Neuronal stem cell (in vitro differentiated cells): ENCODE measurements around the gene SLC6A9.
A peak's percentile ranks its signal among the peaks of the same experiment; 100 is the strongest.

Experiments used
- DNase-seq: peaks from one replicate; pipeline ENCODE4 v3.0.0-alpha.2; 2013; ENCODE audit warnings: low spot score
- H2AFZ ChIP-seq: one replicate; pipeline ENCODE4 v1.6.1; 2013; ENCODE audit warnings: mild to moderate bottlenecking, low read length, inconsistent platforms
- H2AK5ac ChIP-seq: 2 replicates; pipeline ENCODE4 v1.6.1; 2013; ENCODE audit warnings: low read depth, mild to moderate bottlenecking, inconsistent platforms, low read length, moderate library complexity, mixed read lengths
- H2BK120ac ChIP-seq: 2 replicates; pipeline ENCODE4 v1.6.1; 2013; ENCODE audit warnings: low read depth, mild to moderate bottlenecking, inconsistent platforms, low read length, moderate library complexity, mixed read lengths
- H2BK12ac ChIP-seq: one replicate; pipeline ENCODE4 v1.6.1; 2013; ENCODE audit warnings: low read length, inconsistent platforms
- H2BK15ac ChIP-seq: 2 replicates; pipeline ENCODE4 v1.6.1; 2013; ENCODE audit warnings: mild to moderate bottlenecking, low read length, inconsistent platforms, mixed read lengths
- H2BK5ac ChIP-seq: one replicate; pipeline ENCODE4 v1.6.1; 2013; ENCODE audit warnings: inconsistent platforms, mild to moderate bottlenecking, low read length, moderate library complexity
- H3K14ac ChIP-seq: one replicate; pipeline ENCODE4 v1.6.1; 2013; ENCODE audit warnings: low read length, inconsistent platforms
- H3K18ac ChIP-seq: 2 replicates; pipeline ENCODE4 v1.6.1; 2013; ENCODE audit warnings: low read length, inconsistent platforms
- H3K23ac ChIP-seq: 2 replicates; pipeline ENCODE4 v1.6.1; 2013; ENCODE audit warnings: low read depth, mild to moderate bottlenecking, mixed read lengths, low read length, inconsistent platforms; ENCODE audit not compliant: poor library complexity
- H3K27ac ChIP-seq: replicated peaks from 3 replicates; pipeline ENCODE4 v1.5.1; 2013; ENCODE audit warnings: low read length, inconsistent platforms
- H3K27me3 ChIP-seq, 3 experiments: 2 replicates each; pipeline ENCODE4 v1.6.1; 2013; ENCODE audit warnings: low read length in 3 of 3, mild to moderate bottlenecking in 2 of 3, inconsistent platforms in 1 of 3, low read depth in 1 of 3, mixed read lengths in 1 of 3, moderate library complexity in 1 of 3; ENCODE audit not compliant: control insufficient read depth in 3 of 3, insufficient read depth in 3 of 3
- H3K36me3 ChIP-seq, 2 donors: replicated peaks in 1 of 2; 2 replicates each; pipeline ENCODE4 v1.6.1; 2013; ENCODE audit warnings: low read length in 2 of 2; ENCODE audit not compliant: control insufficient read depth in 2 of 2, insufficient read depth in 2 of 2
- H3K4ac ChIP-seq: 2 replicates; pipeline ENCODE4 v1.6.1; 2013; ENCODE audit warnings: inconsistent platforms, mild to moderate bottlenecking, low read length, moderate library complexity
- H3K4me1 ChIP-seq, 2 donors: 1 replicate in 1 of 2; 2 replicates in 1 of 2; pipeline ENCODE4 v1.6.1; 2013; ENCODE audit warnings: low read length in 2 of 2, low read depth in 1 of 2; ENCODE audit not compliant: control insufficient read depth in 2 of 2, insufficient read depth in 1 of 2
- H3K4me2 ChIP-seq: one replicate; pipeline ENCODE4 v1.6.1; 2013; ENCODE audit warnings: mild to moderate bottlenecking, low read length, inconsistent platforms; ENCODE audit not compliant: insufficient read depth, poor library complexity, severe bottlenecking
- H3K4me3 ChIP-seq, 2 donors: 2 replicates each; pipeline ENCODE4 v1.5.1; 2013; ENCODE audit warnings: low read length in 2 of 2, mild to moderate bottlenecking in 2 of 2, inconsistent platforms in 1 of 2, moderate library complexity in 1 of 2
- H3K79me1 ChIP-seq: one replicate; pipeline ENCODE4 v1.6.1; 2013; ENCODE audit warnings: low read depth, mild to moderate bottlenecking, inconsistent platforms, low read length, moderate library complexity
- H3K9ac ChIP-seq: one replicate; pipeline ENCODE4 v1.6.1; 2013; ENCODE audit warnings: mild to moderate bottlenecking, low read depth, low read length, inconsistent platforms; ENCODE audit not compliant: poor library complexity
- H3K9me3 ChIP-seq, 2 donors: replicated peaks in 1 of 2; 2 replicates each; pipeline versions ENCODE3 to v1.6.1; 2013; ENCODE audit warnings: low read length in 2 of 2, mild to moderate bottlenecking in 2 of 2, inconsistent platforms in 1 of 2, low read depth in 1 of 2, mixed read lengths in 1 of 2, moderate library complexity in 1 of 2; ENCODE audit not compliant: control insufficient read depth in 2 of 2, insufficient read depth in 1 of 2
- H4K8ac ChIP-seq: one replicate; pipeline ENCODE4 v1.6.1; 2013; ENCODE audit warnings: low read depth, mild to moderate bottlenecking, inconsistent platforms, low read length, moderate library complexity
- H4K91ac ChIP-seq: one replicate; pipeline ENCODE4 v1.6.1; 2013; ENCODE audit warnings: low read length, low read depth, mild to moderate bottlenecking, inconsistent platforms; ENCODE audit not compliant: poor library complexity
- WGBS, 2 donors: extraction: QIAGEN DNeasy Blood & Tissue Kit; methylation state at CpG; one replicate each; pipeline ENCODE4 v1.1.7; 2013; ENCODE audit warnings: missing lambda C conversion rate in 2 of 2, mixed read lengths in 1 of 2; ENCODE audit not compliant: insufficient read length in 2 of 2, insufficient replicate concordance in 1 of 2; ENCODE audit errors: extremely low coverage in 2 of 2; 5-methylcytosine and 5-hydroxymethylcytosine counted together

Gene SLC6A9

DNA sequence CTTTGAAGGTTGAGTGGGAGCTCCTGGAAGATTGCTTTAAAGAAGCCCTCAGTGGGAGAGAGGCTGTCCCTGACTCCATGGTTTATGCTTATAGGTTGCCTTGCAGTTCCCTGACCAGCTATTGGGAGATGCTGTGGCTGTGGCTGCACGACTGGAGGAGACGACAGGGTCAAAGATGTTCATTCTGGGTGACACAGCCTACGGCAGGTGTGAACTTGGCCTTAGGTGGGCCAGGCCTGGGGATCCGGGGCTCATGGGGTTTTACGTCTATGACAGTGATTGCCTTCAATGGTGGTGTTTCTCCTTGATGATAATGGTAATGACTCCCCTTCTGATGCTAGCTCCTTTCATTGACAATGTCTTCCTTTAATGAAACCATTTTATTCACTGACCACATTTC, 60.8 kb downstream of the SLC6A9 start:
- H3K27ac ChIP-seq: no peak overlapping the region

DNA sequence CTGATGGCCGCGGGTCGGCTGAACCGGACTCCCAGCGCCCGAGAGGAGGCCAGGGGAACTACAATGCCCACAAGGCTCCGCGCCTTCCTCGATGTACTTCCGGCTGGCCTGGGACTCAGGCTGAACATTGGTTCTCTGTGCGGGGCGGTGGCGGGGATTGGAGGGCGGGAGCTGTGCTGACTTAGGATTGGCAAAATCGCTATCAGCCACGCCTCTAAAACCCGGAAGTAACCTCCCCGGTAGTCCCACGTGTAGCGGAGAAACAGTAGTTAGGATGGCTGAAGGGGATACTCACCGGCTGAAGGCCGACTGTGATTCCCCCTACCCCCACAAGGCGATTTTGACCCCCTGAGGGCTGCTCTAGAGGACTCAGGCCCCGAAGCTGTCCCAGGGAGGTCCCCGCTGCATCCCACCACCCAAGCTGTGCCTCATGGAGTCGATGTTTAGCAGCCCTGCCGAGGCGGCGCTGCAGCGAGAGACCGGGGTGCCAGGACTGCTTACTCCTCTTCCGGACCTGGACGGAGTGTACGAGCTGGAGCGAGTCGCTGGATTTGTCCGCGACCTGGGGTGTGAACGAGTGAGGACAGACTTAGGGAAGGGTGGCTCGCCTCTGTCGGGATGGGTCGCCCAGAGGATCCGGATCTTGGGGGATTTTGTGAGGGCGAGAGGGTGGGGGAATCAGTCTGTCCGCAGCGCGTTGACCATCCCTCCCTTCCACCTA, 61.4 kb downstream of the SLC6A9 start, which contains the start of gene DPH2:
Gene DPH2, plus strand, starts transcription at position 265 of the 721 bp plus-strand sequence. Its CDS starts 166 bp downstream, at position 431.
- no CpG with 5 or more reads among the region's 47 CpGs for WGBS, 2 donors
- H3K18ac ChIP-seq: no peak within 1 kb of the TSS
- H3K4me3 ChIP-seq: peak within 1 kb of the TSS; percentile 92
- peak within 1 kb of the TSS; percentile 71 for H3K9ac ChIP-seq
- H3K14ac ChIP-seq: no peak within 1 kb of the TSS
- no peaks in the 10 kb centered on the region for H3K27me3 ChIP-seq
- no peak within 1 kb of the TSS for H4K91ac ChIP-seq
- H3K36me3 ChIP-seq: peaks cover 4 to 31% of the 10 kb centered on the region in 2 donors
- peak within 1 kb of the TSS; percentile 86 for H3K4me2 ChIP-seq
- H2BK15ac ChIP-seq: no peak within 1 kb of the TSS
- peak; percentile 90 for DNase-seq
- H2AK5ac ChIP-seq: no peak within 1 kb of the TSS
- H3K23ac ChIP-seq: peak within 1 kb of the TSS; percentile 87
- H3K4me1 ChIP-seq: peaks cover 5 to 7% of the 10 kb centered on the region in 2 donors
- no peak within 1 kb of the TSS for H2BK12ac ChIP-seq
- H3K27ac ChIP-seq: no peak within 1 kb of the TSS
- H2AFZ ChIP-seq: peak within 1 kb of the TSS; percentile 93
- no peak within 1 kb of the TSS for H2BK120ac ChIP-seq
- H3K4ac ChIP-seq: no peak within 1 kb of the TSS
- no peaks in the 10 kb centered on the region for H3K79me1 ChIP-seq
- H4K8ac ChIP-seq: no peak within 1 kb of the TSS
- H2BK5ac ChIP-seq: no peak within 1 kb of the TSS
- H3K9me3 ChIP-seq: no peaks in the 10 kb centered on the region

More for the DNA sequence above, 60.8 kb downstream of the SLC6A9 start:
- Histone ChIP-seq H3K4me3 (peak overlapping the region; percentile 92), H2BK12ac (no peak overlapping the region), H3K9me3 (no peaks in the 10 kb centered on the region), H2AK5ac (no peak overlapping the region), H3K18ac (no peak overlapping the region), H4K8ac (no peak overlapping the region), H3K14ac (no peak overlapping the region), H2BK120ac (no peak overlapping the region), H3K36me3 (peaks cover 4 to 31% of the 10 kb centered on the region in 2 donors), H3K27me3 (no peaks in the 10 kb centered on the region), H3K4me1 (peaks cover 7 to 8% of the 10 kb centered on the region in 2 donors), H3K4me2 (peak overlapping the region; percentile 86), H3K23ac (no peak overlapping the region), H2BK15ac (no peak overlapping the region), H3K9ac (peak overlapping the region; percentile 71), H2AFZ (peak overlapping the region; percentile 93), H3K4ac (no peak overlapping the region), H3K79me1 (peaks cover 5% of the 10 kb centered on the region), H4K91ac (no peak overlapping the region), H2BK5ac (no peak overlapping the region)
- no peak for DNase-seq
- no CpG with 5 or more reads among the region's 5 CpGs for WGBS, 2 donors

DNA sequence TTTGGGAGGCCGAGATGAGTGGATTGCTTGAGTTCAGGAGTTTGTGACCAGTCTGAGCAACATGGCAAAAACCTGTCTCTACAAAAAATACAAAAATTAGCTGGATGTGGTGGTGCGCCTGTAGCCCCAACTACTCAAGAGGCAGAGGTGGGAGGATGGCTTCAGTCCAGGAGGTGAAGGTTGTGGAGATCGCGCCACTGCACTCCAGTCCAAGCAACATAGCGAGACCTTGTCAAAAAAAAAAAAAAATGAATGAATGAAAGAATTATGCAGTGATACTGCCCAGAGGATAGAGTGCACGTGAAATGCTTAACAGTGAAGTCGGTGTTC, 61.9 kb downstream of the SLC6A9 start:
- H3K4ac ChIP-seq: no peak overlapping the region
- H2AK5ac ChIP-seq: no peak overlapping the region
- H2BK120ac ChIP-seq: no peak overlapping the region
- H3K27me3 ChIP-seq: no peaks in the 10 kb centered on the region
- H3K79me1 ChIP-seq: no peaks in the 10 kb centered on the region
- H3K4me1 ChIP-seq: peaks cover 5 to 7% of the 10 kb centered on the region in 2 donors
- H3K14ac ChIP-seq: no peak overlapping the region
- H3K18ac ChIP-seq: no peak overlapping the region
- no peak for DNase-seq
- no peak overlapping the region for H2BK5ac ChIP-seq
- no peaks in the 10 kb centered on the region for H3K9me3 ChIP-seq
- no peak overlapping the region for H2BK12ac ChIP-seq
- peak overlapping the region; percentile 25 for H3K9ac ChIP-seq
- H2AFZ ChIP-seq: peak overlapping the region; percentile 86
- H3K4me2 ChIP-seq: peak overlapping the region; percentile 50
- H4K8ac ChIP-seq: no peak overlapping the region
- peaks cover 4 to 36% of the 10 kb centered on the region in 2 donors for H3K36me3 ChIP-seq
- H3K23ac ChIP-seq: no peak overlapping the region
- peak overlapping the region in 1 of 2 donors; percentile 30 for H3K4me3 ChIP-seq
- no peak overlapping the region for H4K91ac ChIP-seq
- H3K27ac ChIP-seq: no peak overlapping the region
- no peak overlapping the region for H2BK15ac ChIP-seq
- WGBS, 2 donors: no CpG with 5 or more reads among the region's 7 CpGs

DNA sequence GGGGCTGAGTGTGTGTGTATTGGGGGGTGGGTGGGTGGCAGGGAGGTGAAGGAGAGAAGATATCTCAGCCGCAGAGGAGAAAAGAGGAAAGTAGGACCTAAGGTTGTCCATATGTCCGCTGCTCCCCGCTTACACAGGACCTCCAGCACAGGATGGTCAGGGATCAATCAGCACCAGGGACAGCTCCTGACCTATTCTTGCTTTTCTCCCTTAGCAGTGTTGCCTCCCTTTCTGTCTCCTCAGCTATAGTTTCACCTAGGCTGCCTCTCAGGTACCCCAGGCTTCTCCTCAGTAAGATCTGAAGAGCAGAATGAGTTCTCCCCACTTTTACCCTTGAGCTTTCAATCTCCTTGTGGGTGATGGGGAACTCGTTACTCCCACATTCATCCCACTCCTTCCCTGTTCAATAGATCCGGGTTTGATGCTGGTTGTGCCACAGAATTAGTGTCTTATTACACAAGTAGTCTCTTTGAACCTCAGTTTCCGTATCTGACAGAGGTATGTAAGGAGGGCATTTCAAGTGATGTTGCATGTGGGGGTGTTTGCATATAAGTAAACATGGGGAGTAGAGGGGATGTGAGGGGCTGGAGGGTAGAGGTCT, 62.8 kb downstream of the SLC6A9 start:
- Histone ChIP-seq H3K27ac (no peak overlapping the region), H3K4ac (no peak overlapping the region), H3K9me3 (no peaks in the 10 kb centered on the region), H2BK15ac (no peak overlapping the region), H4K91ac (no peak overlapping the region), H2BK5ac (no peak overlapping the region), H2BK12ac (no peak overlapping the region), H2BK120ac (no peak overlapping the region), H4K8ac (no peak overlapping the region), H3K4me2 (no peak overlapping the region), H3K4me1 (peaks cover 5 to 7% of the 10 kb centered on the region in 2 donors), H3K23ac (no peak overlapping the region), H3K27me3 (no peaks in the 10 kb centered on the region), H2AFZ (no peak overlapping the region), H3K4me3 (no peak overlapping the region), H3K79me1 (no peaks in the 10 kb centered on the region), H2AK5ac (no peak overlapping the region), H3K18ac (no peak overlapping the region), H3K14ac (no peak overlapping the region), H3K36me3 (peaks cover 4 to 36% of the 10 kb centered on the region in 2 donors), H3K9ac (no peak overlapping the region)
- WGBS, 2 donors: no CpG with 5 or more reads among the region's 6 CpGs
- DNase-seq: no peak
